ENCODE data around the gene KCNIP1.

Gene KCNIP1

GRCh38 chr5:170503990-170504596 is at the start of gene KCNIP1:
KCNIP1 (plus strand) TSS chr5:170504020.
- DNase-seq: no peak

- DNase-seq: no peak
These were observed 40.4 kb upstream of the KCNIP1 start for GRCh38 chr5:170463426-170463825.

GRCh38 chr5:170464280-170465127 is 39.3 kb upstream of the KCNIP1 start:
- DNase-seq: no peak

DNA sequence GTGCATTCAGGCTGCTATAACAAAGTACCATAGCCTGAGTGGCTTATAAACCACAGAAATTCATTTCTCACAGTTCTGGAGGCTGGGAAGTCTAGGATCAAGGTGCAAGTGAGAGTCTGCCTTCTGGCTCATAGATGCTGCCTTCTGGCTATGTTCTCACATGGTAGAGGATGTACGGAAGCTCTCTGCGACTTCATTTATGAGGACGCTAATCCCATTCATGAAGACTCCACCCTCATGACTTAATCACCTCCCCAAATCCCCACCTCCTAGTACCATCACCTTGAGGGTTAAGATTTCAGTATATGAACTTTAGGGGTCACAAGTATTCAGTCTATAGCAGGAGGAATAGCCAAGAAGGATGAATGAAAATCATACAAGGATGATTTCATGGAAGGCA is 37.3 kb upstream of the KCNIP1 start:
- no peak for DNase-seq

- DNase-seq: no peak
These were observed 36.7 kb upstream of the KCNIP1 start for GRCh38 chr5:170466988-170467707.

GRCh38 chr5:170468633-170469285 is 35.1 kb upstream of the KCNIP1 start:
- no peak for DNase-seq

GRCh38 chr5:170469414-170469813 is 34.4 kb upstream of the KCNIP1 start:
- DNase-seq: no peak

DNA sequence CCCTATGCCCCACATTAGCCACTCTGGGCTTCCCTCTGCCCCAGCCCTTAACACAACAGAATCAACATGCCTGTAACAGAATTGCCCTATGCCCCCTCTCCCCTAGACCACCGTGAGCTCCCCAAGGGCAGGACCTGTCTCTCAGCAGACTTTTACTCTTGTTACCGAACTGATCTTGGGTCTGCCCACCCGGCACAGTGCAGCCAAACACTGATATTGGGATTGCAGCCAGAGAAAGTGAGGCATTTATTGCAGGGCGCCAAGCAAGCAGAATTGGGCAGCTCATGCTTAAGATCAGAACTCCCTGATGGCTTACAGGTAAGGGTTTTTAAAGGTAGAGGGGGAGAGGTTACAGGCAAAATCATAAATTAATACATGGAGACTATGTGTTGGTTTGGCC is 33.5 kb upstream of the KCNIP1 start:
- no peak for DNase-seq

DNA sequence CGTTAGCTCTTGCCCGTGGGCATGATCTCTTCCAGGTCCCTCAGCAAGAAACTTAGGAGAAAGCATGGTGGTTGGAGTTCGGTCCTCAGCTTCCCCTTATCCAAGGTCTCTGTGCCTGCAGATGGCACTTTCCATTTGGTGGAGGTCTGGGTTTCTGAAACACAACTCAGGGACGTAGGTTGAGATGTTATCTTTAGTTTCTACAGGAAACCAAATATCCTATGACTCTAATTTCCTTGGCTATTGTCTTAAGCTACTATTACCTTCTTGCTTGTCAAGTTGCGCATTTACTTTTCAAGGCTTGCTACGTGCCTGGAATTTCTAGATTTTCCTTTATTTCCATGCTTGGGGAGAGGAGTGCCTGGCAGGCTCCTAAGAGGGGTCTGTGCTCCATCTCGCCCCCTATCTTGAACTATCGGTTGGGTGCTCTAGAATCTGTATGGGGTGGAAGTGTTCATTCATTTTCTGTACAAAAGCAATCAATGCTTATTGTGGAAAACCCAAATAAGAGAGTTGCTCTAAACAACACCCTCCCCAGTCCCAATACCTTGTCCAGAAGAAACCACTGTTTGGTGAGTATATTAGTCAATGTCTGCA is 32.9 kb upstream of the KCNIP1 start:
- DNase-seq: no peak

GRCh38 chr5:170471551-170472178 is 32.2 kb upstream of the KCNIP1 start:
- DNase-seq: no peak

- DNase-seq: no peak
These were observed 30.2 kb upstream of the KCNIP1 start for GRCh38 chr5:170473642-170474041.

DNA sequence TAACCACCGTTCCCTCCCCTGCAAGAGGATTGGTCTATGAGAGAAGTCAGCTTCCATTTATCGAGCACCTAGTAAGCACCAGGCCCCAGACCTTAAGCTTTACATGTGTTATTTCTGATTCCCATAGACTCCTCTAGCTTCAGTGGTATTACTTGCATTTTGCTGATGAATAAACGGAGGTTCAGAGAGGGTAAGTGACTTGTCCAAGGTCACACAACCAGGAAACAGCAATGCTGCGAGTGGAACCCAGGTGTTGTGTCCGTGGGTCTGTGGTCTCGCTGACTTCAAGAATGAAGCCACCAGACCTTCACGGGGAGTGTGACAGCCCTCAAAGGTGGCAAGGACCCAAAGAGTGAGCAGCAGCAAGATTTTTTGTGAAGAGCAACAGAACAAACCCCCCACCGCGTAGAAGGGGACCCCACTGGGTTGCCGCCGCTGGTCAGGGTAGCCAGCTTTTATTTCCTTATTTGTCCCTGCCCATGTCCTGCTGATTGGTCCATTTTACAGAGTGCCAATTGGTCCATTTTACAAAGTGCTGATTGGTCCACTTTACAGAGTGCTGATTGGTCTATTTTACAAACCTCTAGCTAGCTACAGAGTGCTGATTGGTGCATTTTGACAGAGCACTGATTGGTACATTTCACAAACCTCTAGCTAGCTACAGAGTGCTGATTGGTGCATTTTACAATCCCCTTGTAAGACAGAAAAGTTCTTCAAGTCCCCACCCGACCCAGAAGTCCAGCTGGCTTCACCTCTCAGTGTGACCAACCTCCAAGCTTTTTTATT is 29.1 kb upstream of the KCNIP1 start:
- no peak for DNase-seq

DNA sequence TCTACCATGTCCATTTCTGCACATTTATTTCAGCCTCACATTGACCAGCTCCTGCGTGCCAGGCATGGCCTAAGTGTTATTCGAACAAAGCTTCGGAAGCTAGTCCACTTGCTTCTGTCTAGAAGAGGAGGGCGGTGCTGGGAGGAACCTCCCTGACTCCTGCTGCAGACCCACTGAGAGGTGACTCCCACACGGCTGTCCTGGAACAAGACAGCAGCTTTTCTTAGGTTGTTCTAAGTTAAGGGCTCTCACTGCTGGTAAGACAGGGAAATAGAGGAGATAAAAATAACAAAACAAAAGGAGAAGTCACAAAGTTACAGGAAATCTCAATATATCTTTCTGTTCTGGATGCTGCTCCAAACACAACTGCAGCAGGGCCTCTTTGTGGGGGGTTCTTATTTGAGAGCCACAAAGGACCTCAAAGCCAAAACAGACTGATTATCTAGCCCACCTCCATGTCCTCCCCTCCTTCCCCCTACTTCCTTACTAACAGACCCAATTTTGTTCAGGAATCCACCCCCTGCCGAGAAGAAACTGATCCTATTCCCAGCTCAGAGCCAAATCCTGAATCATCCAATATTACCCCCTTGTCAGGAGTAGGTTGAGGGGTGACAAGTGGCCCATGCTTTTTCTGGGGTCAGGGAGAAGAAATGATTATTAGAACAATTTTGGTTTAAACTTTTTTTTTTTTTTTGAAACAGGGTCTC is 28.4 kb upstream of the KCNIP1 start:
- no peak for DNase-seq

GRCh38 chr5:170476704-170477103 is 27.1 kb upstream of the KCNIP1 start:
- DNase-seq: no peak

- no peak for DNase-seq
These were observed 25.9 kb upstream of the KCNIP1 start for GRCh38 chr5:170477906-170478305.

GRCh38 chr5:170478306-170478705 is 25.5 kb upstream of the KCNIP1 start:
- DNase-seq: no peak

DNA sequence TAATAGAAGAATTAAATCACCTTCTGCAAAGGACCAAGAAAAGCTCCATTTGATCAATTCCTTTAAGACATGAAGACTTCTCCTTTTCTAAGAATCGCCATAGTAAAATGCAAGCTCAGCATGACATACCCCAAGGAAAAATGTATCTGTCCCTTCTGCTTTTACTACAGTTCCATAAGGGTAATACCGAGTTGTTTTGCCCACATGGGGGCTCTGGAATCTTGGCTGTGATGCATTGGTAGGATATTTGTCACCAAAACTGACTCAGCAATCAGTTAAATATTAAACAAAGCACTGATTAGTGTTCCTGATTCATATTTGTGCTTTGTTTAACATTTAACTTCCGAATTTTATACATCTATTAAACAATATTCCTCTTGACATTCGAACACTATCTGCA is 24.3 kb upstream of the KCNIP1 start:
- no peak for DNase-seq

DNA sequence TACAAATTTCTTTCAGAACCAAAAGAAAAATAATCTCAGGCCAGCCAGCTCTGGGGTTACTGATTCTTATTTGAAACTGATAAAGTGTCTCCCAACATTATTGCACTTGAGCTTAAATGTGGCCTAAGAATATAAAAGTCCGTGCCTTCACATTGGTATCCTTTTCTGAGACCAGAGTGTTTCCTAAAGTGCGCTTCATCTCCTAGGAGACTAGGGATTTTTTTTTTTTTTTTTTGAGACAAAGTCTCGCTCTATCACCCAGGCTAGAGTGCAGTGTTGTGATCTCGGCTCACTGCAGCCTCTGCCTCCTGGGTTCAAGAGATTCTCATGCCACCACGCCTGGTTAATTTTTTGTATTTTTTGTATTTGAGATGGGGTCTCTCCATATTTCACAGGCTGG is 23.6 kb upstream of the KCNIP1 start:
- DNase-seq: no peak

GRCh38 chr5:170481849-170482248 is 22.0 kb upstream of the KCNIP1 start:
- DNase-seq: no peak

DNA sequence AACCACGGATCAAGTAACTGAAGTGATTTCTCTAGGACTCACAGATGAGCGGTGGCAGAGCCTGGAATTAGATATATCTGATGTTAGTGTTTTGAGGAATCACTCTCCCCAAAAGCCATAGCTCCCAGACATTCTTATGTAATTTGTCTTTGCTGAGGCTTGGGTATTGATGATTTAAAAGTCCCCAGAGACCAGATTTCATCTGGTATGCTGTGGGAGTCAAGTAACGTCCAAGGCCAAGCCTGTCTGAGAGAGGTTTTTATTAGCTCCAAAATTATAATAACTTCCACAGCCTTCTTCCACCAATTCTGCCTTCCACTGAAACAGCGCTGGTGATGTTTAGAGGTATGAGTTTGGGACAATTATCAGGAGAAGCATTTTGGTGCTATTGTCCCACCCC is 21.3 kb upstream of the KCNIP1 start:
- no peak for DNase-seq
